PC-3 (cell line): ENCODE results near the gene SPOP. TPM values are rescaled to one million over a fixed set of nuclear protein-coding genes. Genes with fewer than 3 reads are reported as not detected.

Source experiments
- ATAC-seq: fragments of 200-7000 bp; cut with Tn5 transposase; 2 replicates; pipeline ENCODE4 v1.9.1; 2020; ENCODE audit warnings: mild to moderate bottlenecking, moderate library complexity
- BruUV-seq: library from RNA; stranded (reverse); fragments of 400-500 nt; replicated peaks from 2 replicates; lab custom pipeline; 2021; lab: Mats Ljungman, UMichigan
- CTCF ChIA-PET: fragments of 300-600 bp; sonication (Branson Sonifier 250); formaldehyde crosslinking; loops from one replicate; lab custom pipeline; 2022; ENCODE audit warnings: antibody characterized with exemption; lab: Charles Lee
- POLR2A ChIA-PET: fragments of 300-600 bp; sonication (Branson Sonifier 250); formaldehyde crosslinking; loops from one replicate; lab custom pipeline; 2022; ENCODE audit warnings: antibody characterized with exemption; ENCODE audit not compliant: unreplicated experiment; lab: Charles Lee
- DNase-seq: peaks from one replicate; pipeline ENCODE4 v3.0.0-alpha.2; 2015
- H2AFZ ChIP-seq: fragments of 300-600 bp; sonication (generic); 2 replicates; pipeline ENCODE4 v1.6.0; 2016; ENCODE audit warnings: antibody characterized with exemption, low read length
- H3F3A ChIP-seq: fragments of 300-600 bp; sonication (generic); one replicate; pipeline ENCODE4 v1.6.0; 2017; ENCODE audit warnings: antibody characterized with exemption, low read length, control low read depth, mild to moderate bottlenecking; ENCODE audit not compliant: unreplicated experiment
- H3K27ac ChIP-seq: fragments of 300-600 bp; sonication (generic); 2 replicates; pipeline ENCODE4 v1.5.1; 2016; ENCODE audit warnings: mild to moderate bottlenecking, low read length
- H3K27me3 ChIP-seq: fragments of 300-600 bp; sonication (generic); 2 replicates; pipeline ENCODE4 v1.6.1; 2016; ENCODE audit warnings: low read length, mixed read lengths
- H3K36me3 ChIP-seq: fragments of 300-600 bp; sonication (generic); 2 replicates; pipeline ENCODE4 v1.6.1; 2016; ENCODE audit warnings: low read depth, mixed run types, low read length, mixed read lengths
- H3K4me1 ChIP-seq: fragments of 300-600 bp; sonication (generic); 2 replicates; pipeline ENCODE4 v1.5.1; 2016; ENCODE audit warnings: low read length; ENCODE audit not compliant: insufficient read depth
- H3K4me2 ChIP-seq: fragments of 300-600 bp; sonication (generic); 2 replicates; pipeline ENCODE4 v1.6.0; 2016; ENCODE audit warnings: low read length
- H3K4me3 ChIP-seq: fragments of 300-600 bp; sonication (generic); 2 replicates; pipeline ENCODE4 v1.5.1; 2016; ENCODE audit warnings: mild to moderate bottlenecking, low read length, mixed read lengths
- H3K79me2 ChIP-seq: fragments of 300-600 bp; sonication (generic); 2 replicates; pipeline ENCODE4 v1.6.1; 2017; ENCODE audit warnings: low read length, mixed read lengths
- H3K9ac ChIP-seq: fragments of 300-600 bp; sonication (generic); 2 replicates; pipeline ENCODE4 v1.6.0; 2016; ENCODE audit warnings: mild to moderate bottlenecking, low read length
- H3K9me2 ChIP-seq: fragments of 300-600 bp; sonication (generic); replicated peaks from 2 replicates; pipeline ENCODE4 v1.6.1; 2016; ENCODE audit warnings: mixed run types, low read length, mixed read lengths
- H3K9me3 ChIP-seq: fragments of 300-600 bp; sonication (generic); 2 replicates; pipeline ENCODE4 v1.6.1; 2016; ENCODE audit warnings: low read length, mixed read lengths
- H4K20me1 ChIP-seq: fragments of 300-600 bp; sonication (generic); 2 replicates; pipeline ENCODE4 v1.6.1; 2016; ENCODE audit warnings: low read length, mixed read lengths
- CTCF ChIP-seq: fragments of 300-600 bp; sonication (generic); conservative IDR thresholded peaks from 2 replicates; pipeline ENCODE4 v1.5.1; 2017; ENCODE audit warnings: antibody characterized with exemption, low read depth, mild to moderate bottlenecking, low read length
- EZH2 ChIP-seq: fragments of 300-600 bp; sonication (generic); IDR thresholded peaks from one replicate; pipeline ENCODE4 v1.6.1; 2017; ENCODE audit warnings: antibody characterized with exemption, mild to moderate bottlenecking, low read length; ENCODE audit not compliant: unreplicated experiment
- EZH2phosphoT487 ChIP-seq: fragments of 300-600 bp; sonication (generic); IDR thresholded peaks from 2 replicates; pipeline ENCODE4 v1.6.1; 2018; ENCODE audit warnings: mild to moderate bottlenecking, antibody characterized with exemption, low read length, borderline replicate concordance
- intact Hi-C: fragments of 100-400 bp; cut with micrococcal nuclease; formaldehyde crosslinking; loops from 2 replicates; pipeline ENCODE4 v1.9.0; 2023
- total RNA-seq: library from RNA; depleted of rRNA; stranded (reverse); fragments of >200 nt; gene quantifications from 2 replicates; pipeline ENCODE4 v1.2.3, GENCODE V29; 2014

The SPOP gene
- total RNA-seq, 1 experiment from 2014 or later = 54.7 TPM

DNA sequence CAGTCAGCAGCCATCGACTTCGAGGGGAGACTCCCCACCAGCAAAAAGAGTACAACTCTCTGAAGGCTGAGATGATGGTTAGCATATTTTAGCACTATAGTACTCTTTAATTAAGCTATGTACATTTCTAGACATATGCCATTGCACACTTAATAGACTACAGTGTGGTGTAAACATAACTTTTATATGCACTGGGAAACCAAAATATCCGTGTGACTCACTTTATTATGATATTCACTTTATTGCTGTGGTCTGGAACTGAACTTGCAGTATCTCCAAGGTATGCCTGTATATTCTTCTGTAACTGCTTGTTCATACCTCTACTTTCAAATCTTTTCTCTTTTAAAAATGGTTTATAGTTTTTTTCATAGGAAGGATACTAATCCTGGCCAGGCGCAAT lies 113.3 kb downstream of the SPOP start:
- Histone ChIP-seq H3K36me3 (no peaks in the 10 kb centered on the region), H3K9ac (no peak overlapping the region), H3K4me3 (no peak overlapping the region), H3K4me1 (peaks cover 20% of the 10 kb centered on the region), H3K79me2 (no peaks in the 10 kb centered on the region), H3K27me3 (no peaks in the 10 kb centered on the region), H3K9me2 (no peaks in the 10 kb centered on the region), H4K20me1 (no peaks in the 10 kb centered on the region), H3K9me3 (no peaks in the 10 kb centered on the region), H3K27ac (no peak overlapping the region), H3K4me2 (no peak overlapping the region), H3F3A (no peaks in the 10 kb centered on the region), H2AFZ (no peak overlapping the region)
- intact Hi-C loops = loop anchor here (5.0 kb wide), 2 partner anchors 293 to 433 kb away; partner anchors contain the start of gene DLX3
- peak; percentile 63 for ATAC-seq
- ChIA-PET CTCF (no interaction called here), POLR2A (no interaction called here)
- peak; percentile 58 for DNase-seq
- TF ChIP-seq EZH2 (no peak), CTCF (no peak), EZH2phosphoT487 (no peak)
- BruUV-seq = no TSS peak

DNA sequence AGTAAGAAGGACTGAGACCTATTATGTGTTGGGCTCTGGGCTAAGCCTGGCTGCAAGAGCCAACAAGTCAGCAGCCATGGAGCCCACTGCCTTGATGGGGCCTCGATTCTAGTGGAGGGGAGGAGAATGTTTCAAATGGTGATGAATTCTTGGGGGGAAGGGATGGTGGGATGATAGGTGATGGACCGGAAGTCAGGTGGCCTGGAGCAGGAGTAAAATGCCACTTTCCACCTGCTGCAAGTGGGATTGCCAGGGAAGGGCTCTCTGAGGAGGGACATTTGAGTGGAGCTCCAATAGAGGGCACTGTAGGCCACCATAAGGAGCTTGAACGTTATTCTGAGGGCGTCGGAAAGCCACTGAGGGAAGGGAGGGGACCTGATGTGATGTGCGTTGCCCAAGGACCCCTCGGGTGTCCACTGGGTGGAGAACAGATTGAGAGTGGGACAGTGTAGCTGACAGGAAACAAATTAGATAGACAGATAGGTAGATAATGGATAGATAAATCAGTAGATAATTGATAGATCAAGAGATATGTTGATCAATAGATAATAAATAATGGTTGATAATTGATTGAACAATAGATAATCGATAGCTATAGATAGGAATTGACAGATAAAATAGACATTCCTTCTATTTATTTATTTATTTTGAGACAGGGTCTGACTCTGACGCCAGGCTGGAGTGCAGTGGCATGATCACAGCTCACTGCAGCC lies 120.4 kb downstream of the SPOP start:
- no TSS peak for BruUV-seq
- ChIA-PET POLR2A (interaction anchor here (0.6 to 0.7 kb wide), 2 partner anchors 34 to 163 kb away, joined by 3 to 5 read pairs; no protein-coding TSS in a partner anchor), CTCF (interaction anchor here (0.5 to 1.4 kb wide), 20 partner anchors 8 to 621 kb away, joined by 3 to 13 read pairs (median 4); partner anchors contain the start of genes FAM117A and PHB1)

More for the DNA sequence above, 120.4 kb downstream of the SPOP start:
- ATAC-seq (peak; percentile 64), DNase-seq (peak; percentile 80)
- Histone ChIP-seq H3K9me3 (no peaks in the 10 kb centered on the region), H3K9me2 (no peaks in the 10 kb centered on the region), H3K4me2 (no peak overlapping the region), H2AFZ (no peak overlapping the region), H3K4me1 (peaks cover 4% of the 10 kb centered on the region; the same call in 1 of the 2 replicates), H4K20me1 (no peaks in the 10 kb centered on the region), H3K36me3 (no peaks in the 10 kb centered on the region), H3K27ac (no peak overlapping the region), H3K27me3 (no peaks in the 10 kb centered on the region), H3K79me2 (no peaks in the 10 kb centered on the region), H3F3A (no peaks in the 10 kb centered on the region), H3K9ac (no peak overlapping the region), H3K4me3 (no peak overlapping the region)
- TF ChIP-seq EZH2 (no peak), CTCF (peak; percentile 93), EZH2phosphoT487 (no peak)
- intact Hi-C loops = loop anchor here (1.0 kb wide), 1 partner anchor 149 kb away; no protein-coding TSS in a partner anchor
